ENCODE results near the gene PANK1. TPM values are rescaled to one million over a fixed set of nuclear protein-coding genes. Genes with fewer than 3 reads are reported as not detected.

Gene PANK1
- total RNA-seq, 4 donors from 2014 or later: 4.6 to 51.6 (median 36.1) TPM

DNA sequence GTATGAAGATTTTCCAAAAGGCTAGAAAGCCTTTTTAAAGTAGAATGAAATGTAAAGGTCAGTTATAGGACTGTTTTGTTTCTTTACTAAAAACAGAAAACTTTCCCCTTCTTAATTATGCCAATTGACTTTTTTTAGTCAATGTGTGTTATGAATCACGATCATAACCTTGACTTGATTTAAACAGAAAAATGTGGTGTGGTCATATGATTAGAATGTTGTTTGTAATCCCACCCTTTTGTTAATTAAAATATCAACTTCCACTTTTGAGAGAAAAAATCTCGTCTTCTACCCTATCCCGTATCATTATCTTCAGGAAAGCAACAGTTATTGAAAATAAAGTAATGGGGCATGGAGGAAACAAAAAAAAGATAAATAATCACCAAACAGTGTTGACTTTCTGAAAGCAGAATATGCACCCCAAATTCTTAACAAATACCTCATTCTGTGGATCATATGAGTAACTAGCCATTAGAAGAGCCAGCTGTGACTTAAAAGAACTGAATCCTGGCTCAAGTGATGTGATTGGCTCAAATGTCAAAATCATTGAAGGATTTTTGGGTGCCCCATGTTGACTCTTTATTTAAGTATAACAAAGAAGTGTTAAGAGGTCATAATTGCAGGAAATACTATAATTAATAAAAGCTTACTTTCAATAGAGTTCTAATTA lies 77.3 kb downstream of the PANK1 start:
- intact Hi-C loops (cut with DNase I; ENCODE audit: low total_unique reads): no loop called here
- Histone ChIP-seq H3K27me3 (no peaks in the 10 kb centered on the region), H3K9me3 (no peaks in the 10 kb centered on the region), H3K36me3 (no peaks in the 10 kb centered on the region), H3K27ac (no peak overlapping the region), H3K4me3 (no peak overlapping the region), H3K4me1 (no peaks in the 10 kb centered on the region)
- WGBS, 2 donors (ENCODE audit: low coverage in 1 of 2): 53 to 60% methylated on average over 3 of the region's 3 CpGs
- in situ Hi-C loops (cut with MboI; ENCODE audit: low pct_ligation_motif_present in 1 of 4, low pct_unique_long_range_greater_than_20kb in 1 of 4, low sequenced_read_pairs in 3 of 4): loop anchor here in 1 of 4 donors (5.0 kb wide), 1 partner anchor 310 kb away; no protein-coding TSS in a partner anchor
- TF ChIP-seq POLR2A (IDR thresholded peaks at IDR 0.05) (no peak), POLR2AphosphoS5 (IDR thresholded peaks at IDR 0.05) (no peak), EP300 (IDR thresholded peaks at IDR 0.05; ENCODE audit: low read depth) (no peak)
- TF ChIP-seq, protein P1, sequence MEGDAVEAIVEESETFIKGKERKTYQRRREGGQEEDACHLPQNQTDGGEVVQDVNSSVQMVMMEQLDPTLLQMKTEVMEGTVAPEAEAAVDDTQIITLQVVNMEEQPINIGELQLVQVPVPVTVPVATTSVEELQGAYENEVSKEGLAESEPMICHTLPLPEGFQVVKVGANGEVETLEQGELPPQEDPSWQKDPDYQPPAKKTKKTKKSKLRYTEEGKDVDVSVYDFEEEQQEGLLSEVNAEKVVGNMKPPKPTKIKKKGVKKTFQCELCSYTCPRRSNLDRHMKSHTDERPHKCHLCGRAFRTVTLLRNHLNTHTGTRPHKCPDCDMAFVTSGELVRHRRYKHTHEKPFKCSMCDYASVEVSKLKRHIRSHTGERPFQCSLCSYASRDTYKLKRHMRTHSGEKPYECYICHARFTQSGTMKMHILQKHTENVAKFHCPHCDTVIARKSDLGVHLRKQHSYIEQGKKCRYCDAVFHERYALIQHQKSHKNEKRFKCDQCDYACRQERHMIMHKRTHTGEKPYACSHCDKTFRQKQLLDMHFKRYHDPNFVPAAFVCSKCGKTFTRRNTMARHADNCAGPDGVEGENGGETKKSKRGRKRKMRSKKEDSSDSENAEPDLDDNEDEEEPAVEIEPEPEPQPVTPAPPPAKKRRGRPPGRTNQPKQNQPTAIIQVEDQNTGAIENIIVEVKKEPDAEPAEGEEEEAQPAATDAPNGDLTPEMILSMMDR (IDR thresholded peaks at IDR 0.05): no peak
- no peak for DNase-seq

DNA sequence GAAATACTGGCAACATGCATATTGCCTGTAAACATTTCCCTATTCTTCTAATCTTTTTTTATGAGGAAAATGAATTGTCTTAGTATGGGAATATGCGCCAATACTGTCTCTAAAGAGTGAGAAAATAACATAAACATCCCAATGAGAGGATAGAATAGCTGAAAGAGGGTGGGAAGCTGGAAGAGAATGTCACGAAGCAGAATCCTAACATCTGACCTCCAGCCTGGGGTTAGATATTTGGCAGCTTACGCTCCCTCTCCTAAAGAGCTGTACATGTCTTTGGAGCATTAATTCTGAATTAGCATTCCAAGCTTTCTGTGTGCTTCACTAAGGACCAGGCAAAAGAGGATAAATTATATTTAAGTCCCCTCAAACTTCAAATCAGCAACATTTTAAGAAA lies 78.0 kb downstream of the PANK1 start:
- no peak for DNase-seq
- 45 to 68% methylated on average over 3 of the region's 3 CpGs for WGBS, 2 donors (ENCODE audit: low coverage in 1 of 2)
- no peak for TF ChIP-seq EP300 (IDR thresholded peaks at IDR 0.05; ENCODE audit: low read depth)
- no peak for TF ChIP-seq POLR2AphosphoS5 (IDR thresholded peaks at IDR 0.05)
- TF ChIP-seq POLR2A (IDR thresholded peaks at IDR 0.05): no peak
- TF ChIP-seq, protein P1 (IDR thresholded peaks at IDR 0.05): no peak
- Histone ChIP-seq H3K4me1 (no peaks in the 10 kb centered on the region), H3K27ac (no peak overlapping the region), H3K27me3 (no peaks in the 10 kb centered on the region), H3K36me3 (no peaks in the 10 kb centered on the region), H3K9me3 (no peaks in the 10 kb centered on the region), H3K4me3 (no peak overlapping the region)
- in situ Hi-C loops (cut with MboI; ENCODE audit: low pct_ligation_motif_present in 1 of 4, low pct_unique_long_range_greater_than_20kb in 1 of 4, low sequenced_read_pairs in 3 of 4): loop anchor here in 1 of 4 donors (5.0 kb wide), 1 partner anchor 310 kb away; no protein-coding TSS in a partner anchor
- intact Hi-C loops (cut with DNase I; ENCODE audit: low total_unique reads): no loop called here

DNA sequence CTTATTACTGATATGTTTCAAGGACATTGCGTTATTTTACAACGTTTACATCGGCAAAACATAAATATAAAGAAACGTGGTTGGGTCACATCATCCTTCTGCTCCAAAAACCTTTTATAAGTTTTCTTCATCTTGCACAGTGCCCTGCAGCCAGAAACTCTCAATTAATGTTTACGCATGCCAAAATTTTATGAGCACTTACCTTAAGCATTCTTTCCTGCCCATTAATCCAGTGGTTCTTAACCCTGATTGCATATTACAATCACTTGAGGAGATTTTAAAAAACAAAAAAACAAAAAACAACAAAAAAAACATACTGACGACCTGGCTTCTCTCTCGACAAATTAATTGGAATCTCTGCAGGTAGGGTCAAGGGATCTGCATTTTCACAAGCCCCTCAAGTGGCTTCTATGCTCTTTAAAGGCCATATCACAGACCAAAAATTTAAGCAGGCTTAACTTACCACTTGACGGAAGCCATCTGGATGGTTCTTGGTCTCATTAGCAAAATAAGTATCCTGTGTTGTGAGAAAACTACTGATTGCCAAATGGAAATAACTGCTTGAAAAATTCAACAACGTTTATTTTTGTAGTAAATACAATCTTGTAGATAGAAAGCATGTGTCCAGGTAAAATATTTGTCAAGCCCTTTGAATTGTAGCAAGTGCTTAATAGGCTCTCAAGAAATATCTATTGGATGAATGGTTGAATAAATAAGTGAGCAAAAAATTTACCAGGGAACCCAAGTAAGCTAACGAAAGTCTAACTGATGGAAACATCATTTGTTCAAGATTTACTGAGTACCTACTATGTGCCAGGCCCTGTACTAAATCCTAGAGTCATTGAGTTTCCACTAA lies 78.7 kb downstream of the PANK1 start:
- in situ Hi-C loops (cut with MboI; ENCODE audit: low pct_ligation_motif_present in 1 of 4, low pct_unique_long_range_greater_than_20kb in 1 of 4, low sequenced_read_pairs in 3 of 4) (loop anchor here in 1 of 4 donors (5.0 kb wide), 1 partner anchor 309 kb away; no protein-coding TSS in a partner anchor), intact Hi-C loops (cut with DNase I; ENCODE audit: low total_unique reads) (no loop called here)
- H3K27ac ChIP-seq: no peak overlapping the region

More for the DNA sequence above, 78.7 kb downstream of the PANK1 start:
- no peak overlapping the region for H3K4me3 ChIP-seq
- WGBS, 2 donors (ENCODE audit: low coverage in 1 of 2): 36 to 50% methylated on average over 9 to 10 of the region's 10 CpGs
- H3K9me3 ChIP-seq: no peaks in the 10 kb centered on the region
- H3K4me1 ChIP-seq: no peaks in the 10 kb centered on the region
- DNase-seq: no peak
- H3K36me3 ChIP-seq: no peaks in the 10 kb centered on the region
- TF ChIP-seq POLR2A (IDR thresholded peaks at IDR 0.05) (no peak), EP300 (IDR thresholded peaks at IDR 0.05; ENCODE audit: low read depth) (no peak), POLR2AphosphoS5 (IDR thresholded peaks at IDR 0.05) (no peak)
- TF ChIP-seq, protein P1 (IDR thresholded peaks at IDR 0.05): no peak
- no peaks in the 10 kb centered on the region for H3K27me3 ChIP-seq

Measured in transverse colon (tissue), 4 donors.